A673 (cell line): ENCODE results near the gene MAST3.

Experiments
- EZH2 ChIP-seq: fragments of 200-600 bp; sonication (generic); IDR thresholded peaks from 2 replicates; pipeline ENCODE4 v1.6.1; 2017; ENCODE audit warnings: borderline replicate concordance, low read depth, mild to moderate bottlenecking, mixed read lengths, antibody characterized with exemption, low read length; ENCODE audit not compliant: poor library complexity, severe bottlenecking
- TF ChIP-seq, protein P1 (sequence below): fragments of 300-800, 200-600 bp; sonication (generic); conservative IDR thresholded peaks from 2 replicates; pipeline ENCODE4 v1.5.1; 2017; ENCODE audit warnings: low read depth, mild to moderate bottlenecking, antibody characterized with exemption, low read length, moderate library complexity, mixed read lengths

DNA sequence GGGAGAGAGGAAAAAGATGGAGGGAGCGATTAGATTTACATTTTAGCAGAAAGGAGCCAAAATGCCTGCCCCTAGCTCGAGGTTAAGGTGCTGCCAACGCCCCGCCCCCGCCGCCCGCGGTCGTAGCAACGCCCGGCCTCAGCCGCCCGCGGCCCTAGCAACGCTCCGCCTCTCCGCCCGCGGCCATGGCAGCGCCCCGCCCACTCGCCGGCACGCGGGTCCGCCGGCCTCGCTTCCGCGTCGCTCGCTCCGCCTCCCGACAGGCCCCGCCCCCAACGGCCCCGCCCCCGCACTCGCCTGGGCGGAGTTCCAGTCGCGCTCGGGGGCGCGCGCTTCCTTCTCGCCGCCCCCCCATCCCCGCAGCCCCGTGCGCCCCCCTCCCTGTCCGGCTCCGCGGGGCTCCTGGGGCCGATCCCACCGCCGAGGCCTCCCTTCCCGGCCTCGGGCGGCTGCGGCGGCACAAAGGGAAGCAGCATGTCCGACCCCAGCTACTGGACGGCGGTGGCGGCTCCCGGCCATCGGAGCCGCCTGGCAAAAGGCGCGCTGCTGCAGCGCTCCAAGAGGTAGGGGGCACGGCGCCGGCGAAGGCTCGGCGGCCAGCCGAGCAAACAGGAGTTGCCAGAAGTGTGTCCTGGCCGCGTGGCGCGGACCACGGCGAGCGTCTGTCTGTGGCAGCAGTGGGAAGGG, 20.3 kb downstream of the MAST3 start:
- no peak for TF ChIP-seq EZH2
- TF ChIP-seq, protein P1, sequence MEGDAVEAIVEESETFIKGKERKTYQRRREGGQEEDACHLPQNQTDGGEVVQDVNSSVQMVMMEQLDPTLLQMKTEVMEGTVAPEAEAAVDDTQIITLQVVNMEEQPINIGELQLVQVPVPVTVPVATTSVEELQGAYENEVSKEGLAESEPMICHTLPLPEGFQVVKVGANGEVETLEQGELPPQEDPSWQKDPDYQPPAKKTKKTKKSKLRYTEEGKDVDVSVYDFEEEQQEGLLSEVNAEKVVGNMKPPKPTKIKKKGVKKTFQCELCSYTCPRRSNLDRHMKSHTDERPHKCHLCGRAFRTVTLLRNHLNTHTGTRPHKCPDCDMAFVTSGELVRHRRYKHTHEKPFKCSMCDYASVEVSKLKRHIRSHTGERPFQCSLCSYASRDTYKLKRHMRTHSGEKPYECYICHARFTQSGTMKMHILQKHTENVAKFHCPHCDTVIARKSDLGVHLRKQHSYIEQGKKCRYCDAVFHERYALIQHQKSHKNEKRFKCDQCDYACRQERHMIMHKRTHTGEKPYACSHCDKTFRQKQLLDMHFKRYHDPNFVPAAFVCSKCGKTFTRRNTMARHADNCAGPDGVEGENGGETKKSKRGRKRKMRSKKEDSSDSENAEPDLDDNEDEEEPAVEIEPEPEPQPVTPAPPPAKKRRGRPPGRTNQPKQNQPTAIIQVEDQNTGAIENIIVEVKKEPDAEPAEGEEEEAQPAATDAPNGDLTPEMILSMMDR, result no peak
